ENCODE results near the gene SMCO2.

DNA sequence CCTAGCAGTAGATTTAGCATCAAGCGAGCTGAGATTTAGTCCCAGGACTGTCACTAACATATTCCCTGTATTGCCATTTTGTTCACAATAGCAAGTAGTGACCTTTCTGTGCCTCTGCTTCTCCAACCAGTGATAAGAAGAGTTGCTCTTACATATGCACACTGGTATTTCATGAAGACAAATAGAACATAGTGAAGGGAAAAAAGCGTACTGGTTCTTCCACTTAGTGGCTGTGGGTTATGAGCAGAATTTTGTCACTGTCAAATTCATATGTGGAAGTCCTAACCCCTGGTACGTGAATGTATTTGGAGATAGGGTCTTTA, 65.1 kb downstream of the SMCO2 start:
- TF ChIP-seq, protein P1, sequence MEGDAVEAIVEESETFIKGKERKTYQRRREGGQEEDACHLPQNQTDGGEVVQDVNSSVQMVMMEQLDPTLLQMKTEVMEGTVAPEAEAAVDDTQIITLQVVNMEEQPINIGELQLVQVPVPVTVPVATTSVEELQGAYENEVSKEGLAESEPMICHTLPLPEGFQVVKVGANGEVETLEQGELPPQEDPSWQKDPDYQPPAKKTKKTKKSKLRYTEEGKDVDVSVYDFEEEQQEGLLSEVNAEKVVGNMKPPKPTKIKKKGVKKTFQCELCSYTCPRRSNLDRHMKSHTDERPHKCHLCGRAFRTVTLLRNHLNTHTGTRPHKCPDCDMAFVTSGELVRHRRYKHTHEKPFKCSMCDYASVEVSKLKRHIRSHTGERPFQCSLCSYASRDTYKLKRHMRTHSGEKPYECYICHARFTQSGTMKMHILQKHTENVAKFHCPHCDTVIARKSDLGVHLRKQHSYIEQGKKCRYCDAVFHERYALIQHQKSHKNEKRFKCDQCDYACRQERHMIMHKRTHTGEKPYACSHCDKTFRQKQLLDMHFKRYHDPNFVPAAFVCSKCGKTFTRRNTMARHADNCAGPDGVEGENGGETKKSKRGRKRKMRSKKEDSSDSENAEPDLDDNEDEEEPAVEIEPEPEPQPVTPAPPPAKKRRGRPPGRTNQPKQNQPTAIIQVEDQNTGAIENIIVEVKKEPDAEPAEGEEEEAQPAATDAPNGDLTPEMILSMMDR (conservative IDR thresholded peaks at IDR 0.05; ENCODE audit: low read depth, low read length) = no peak
- TF ChIP-seq EZH2 (IDR thresholded peaks at IDR 0.05; ENCODE audit: low read length, unreplicated experiment) = no peak
